Natural killer cell (primary cell): ENCODE results near the gene KRTAP4-9. TPM values are rescaled to one million over a fixed set of nuclear protein-coding genes. Genes with fewer than 3 reads are reported as not detected.
"Not testable (repeated sequence)": the region's sequence is repeated elsewhere in the genome, so short reads cannot be mapped to it uniquely, and the experiment has no call there.

ENCODE experiments used
- ATAC-seq, 3 donors: fragments of 150-1000 bp in 2 of 3; fragments of 200-7000 bp in 1 of 3; cut with Tn5 transposase; 1 replicate in 1 of 3; 2 replicates in 2 of 3; pipeline ENCODE4 v1.10.0; 2021; ENCODE audit warnings: mild to moderate bottlenecking in 2 of 3, moderate library complexity in 2 of 3
- DNase-seq, 2 donors: peaks; one replicate each; pipeline versions ENCODE4 v3.0.0 to v3.0.0-alpha.2; 2013 to 2021; ENCODE audit warnings: mixed read lengths in 1 of 2
- H3K27ac ChIP-seq: one replicate; pipeline ENCODE4 v1.5.1; 2013; ENCODE audit warnings: mild to moderate bottlenecking, low read length
- H3K27me3 ChIP-seq: one replicate; pipeline ENCODE4 v1.6.1; 2013; ENCODE audit warnings: low read length; ENCODE audit not compliant: control insufficient read depth, insufficient read depth
- H3K36me3 ChIP-seq: one replicate; pipeline ENCODE4 v1.6.1; 2013; ENCODE audit warnings: low read length; ENCODE audit not compliant: control insufficient read depth, insufficient read depth
- H3K4me1 ChIP-seq: one replicate; pipeline ENCODE4 v1.6.1; 2013; ENCODE audit warnings: low read length; ENCODE audit not compliant: control insufficient read depth, insufficient read depth
- H3K4me3 ChIP-seq: one replicate; pipeline ENCODE4 v1.5.1; 2013; ENCODE audit warnings: low read length
- H3K9me3 ChIP-seq: one replicate; pipeline ENCODE4 v1.6.1; 2013; ENCODE audit warnings: low read length; ENCODE audit not compliant: control insufficient read depth, insufficient read depth
- H3K27ac Mint-ChIP-seq, 2 donors: one replicate each; pipeline ENCODE4 v1.8.0; 2022; ENCODE audit warnings: mild to moderate bottlenecking in 2 of 2, mixed read lengths in 2 of 2, moderate library complexity in 1 of 2
- H3K27me3 Mint-ChIP-seq, 2 donors: one replicate each; pipeline ENCODE4 v1.8.0; 2022; ENCODE audit warnings: low read depth in 2 of 2, mixed read lengths in 2 of 2
- H3K36me3 Mint-ChIP-seq: one replicate; pipeline ENCODE4 v1.8.0; 2022; ENCODE audit warnings: mixed read lengths
- H3K4me1 Mint-ChIP-seq, 2 donors: one replicate each; pipeline ENCODE4 v1.8.0; 2022; ENCODE audit warnings: mixed read lengths in 2 of 2
- H3K4me3 Mint-ChIP-seq: one replicate; pipeline ENCODE4 v1.8.0; 2022; ENCODE audit warnings: mild to moderate bottlenecking, moderate library complexity, mixed read lengths
- H3K9me3 Mint-ChIP-seq, 2 donors: one replicate each; pipeline ENCODE4 v1.8.0; 2022; ENCODE audit warnings: mixed read lengths in 2 of 2
- WGBS: methylation state at CpG from one replicate; pipeline ENCODE4 v1.1.7; 2013; ENCODE audit warnings: missing lambda C conversion rate; ENCODE audit not compliant: insufficient coverage; 5-methylcytosine and 5-hydroxymethylcytosine counted together
- intact Hi-C: fragments of 100-400 bp; cut with micrococcal nuclease; formaldehyde crosslinking; loops from one replicate; pipeline ENCODE4 v1.14.2; 2022
- total RNA-seq, 4 donors: library from RNA; stranded (reverse); fragments of 120-200 nt in 1 of 4; gene quantifications; one replicate each; pipeline versions ENCODE4 v1.2.3 to v1.2.4, GENCODE V29; 2013 to 2022
- TF ChIP-seq, protein P1 (sequence below): fragments of 200-600 bp; IDR thresholded peaks from one replicate; pipeline ENCODE4 v1.8.0; 2022; ENCODE audit warnings: antibody characterized with exemption

Gene KRTAP4-9
- total RNA-seq, 3 donors from 2014 or later (not counting 1 experiment from before 2014, with no cell fraction given) = not detected

DNA sequence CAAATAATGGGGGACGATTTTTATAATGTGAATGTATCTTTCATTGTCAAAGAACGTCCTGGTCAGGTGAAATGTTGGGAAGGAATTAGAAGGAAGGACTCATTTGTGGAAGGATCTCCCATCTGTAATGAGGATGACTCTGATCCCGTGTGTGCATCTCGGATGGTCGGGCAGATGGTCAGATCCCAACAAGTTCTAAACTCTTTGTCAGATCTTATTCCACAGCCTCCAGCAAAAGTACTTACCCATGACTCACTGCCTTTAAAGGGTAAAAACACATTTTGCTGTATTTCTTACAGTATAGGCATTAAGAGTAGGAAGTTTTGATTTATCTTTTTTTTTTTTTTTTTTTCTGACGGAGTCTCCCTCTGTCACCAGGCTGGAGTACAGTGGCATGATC lies 6.7 kb upstream of the KRTAP4-9 start:
- WGBS = 88% methylated on average over 6 of the region's 6 CpGs
- Mint-ChIP-seq H3K27ac (no peak overlapping the region), H3K9me3 (no peaks in the 10 kb centered on the region), H3K4me1 (no peaks in the 10 kb centered on the region), H3K4me3 (no peak overlapping the region), H3K27me3 (peaks cover 19 to 42% of the 10 kb centered on the region in 2 donors), H3K36me3 (no peaks in the 10 kb centered on the region)
- no peak overlapping the region for H3K4me3 ChIP-seq
- no peaks in the 10 kb centered on the region for H3K36me3 ChIP-seq
- no peak for DNase-seq
- intact Hi-C loops = loop anchor here (1.0 kb wide), 1 partner anchor 22 kb away; no protein-coding TSS in a partner anchor
- TF ChIP-seq, protein P1, sequence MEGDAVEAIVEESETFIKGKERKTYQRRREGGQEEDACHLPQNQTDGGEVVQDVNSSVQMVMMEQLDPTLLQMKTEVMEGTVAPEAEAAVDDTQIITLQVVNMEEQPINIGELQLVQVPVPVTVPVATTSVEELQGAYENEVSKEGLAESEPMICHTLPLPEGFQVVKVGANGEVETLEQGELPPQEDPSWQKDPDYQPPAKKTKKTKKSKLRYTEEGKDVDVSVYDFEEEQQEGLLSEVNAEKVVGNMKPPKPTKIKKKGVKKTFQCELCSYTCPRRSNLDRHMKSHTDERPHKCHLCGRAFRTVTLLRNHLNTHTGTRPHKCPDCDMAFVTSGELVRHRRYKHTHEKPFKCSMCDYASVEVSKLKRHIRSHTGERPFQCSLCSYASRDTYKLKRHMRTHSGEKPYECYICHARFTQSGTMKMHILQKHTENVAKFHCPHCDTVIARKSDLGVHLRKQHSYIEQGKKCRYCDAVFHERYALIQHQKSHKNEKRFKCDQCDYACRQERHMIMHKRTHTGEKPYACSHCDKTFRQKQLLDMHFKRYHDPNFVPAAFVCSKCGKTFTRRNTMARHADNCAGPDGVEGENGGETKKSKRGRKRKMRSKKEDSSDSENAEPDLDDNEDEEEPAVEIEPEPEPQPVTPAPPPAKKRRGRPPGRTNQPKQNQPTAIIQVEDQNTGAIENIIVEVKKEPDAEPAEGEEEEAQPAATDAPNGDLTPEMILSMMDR = no peak
- H3K9me3 ChIP-seq = no peaks in the 10 kb centered on the region
- no peak overlapping the region for H3K27ac ChIP-seq
- ATAC-seq = no peak
- H3K27me3 ChIP-seq = no peaks in the 10 kb centered on the region
- no peaks in the 10 kb centered on the region for H3K4me1 ChIP-seq

DNA sequence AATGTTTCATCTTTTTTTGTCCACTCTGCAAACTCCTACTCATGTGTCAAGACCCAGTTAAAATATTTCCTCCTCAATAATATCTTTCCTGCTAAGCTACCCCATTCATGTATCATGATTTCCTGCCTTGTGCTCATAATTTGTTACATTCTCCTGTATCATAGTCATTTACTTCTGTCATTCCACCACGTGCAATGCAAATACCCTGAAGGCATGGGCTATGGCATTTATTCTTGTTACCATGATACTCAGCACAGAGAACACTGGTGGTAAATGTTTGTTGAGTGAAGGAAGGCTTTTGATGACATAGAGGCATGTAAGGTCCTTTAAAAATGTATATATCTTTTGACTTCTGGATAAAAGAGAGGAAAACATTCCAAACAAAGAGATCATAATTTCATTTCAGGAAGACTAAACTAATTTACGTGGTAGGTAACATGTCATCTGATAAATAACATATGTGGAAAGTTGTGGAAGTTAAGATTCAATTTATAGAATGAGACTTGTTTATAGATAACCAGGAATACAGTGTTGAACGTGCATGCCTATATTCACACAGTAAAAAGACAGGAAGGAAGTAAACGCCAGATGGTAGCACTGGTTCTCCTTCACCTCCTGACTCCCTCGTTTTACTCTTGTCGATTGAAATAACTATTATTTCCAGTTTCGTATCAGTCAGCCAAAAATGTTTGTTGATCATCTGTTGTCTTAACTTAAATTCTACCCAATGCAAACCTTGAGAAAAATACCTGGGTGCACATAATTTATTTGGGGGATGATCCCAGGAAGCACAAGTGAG lies 5.3 kb upstream of the KRTAP4-9 start:
- DNase-seq, H3K4me3 ChIP-seq, H3K4me1 ChIP-seq, H3K4me1 Mint-ChIP-seq, ATAC-seq, H3K27ac ChIP-seq, intact Hi-C loops, H3K9me3 Mint-ChIP-seq, H3K9me3 ChIP-seq, H3K36me3 Mint-ChIP-seq, H3K36me3 ChIP-seq, H3K27me3 ChIP-seq, H3K27ac Mint-ChIP-seq, H3K4me3 Mint-ChIP-seq: not testable (repeated sequence)
- peaks cover 19 to 47% of the 10 kb centered on the region in 2 donors for H3K27me3 Mint-ChIP-seq
- 10% methylated on average over 6 of the region's 7 CpGs for WGBS

DNA sequence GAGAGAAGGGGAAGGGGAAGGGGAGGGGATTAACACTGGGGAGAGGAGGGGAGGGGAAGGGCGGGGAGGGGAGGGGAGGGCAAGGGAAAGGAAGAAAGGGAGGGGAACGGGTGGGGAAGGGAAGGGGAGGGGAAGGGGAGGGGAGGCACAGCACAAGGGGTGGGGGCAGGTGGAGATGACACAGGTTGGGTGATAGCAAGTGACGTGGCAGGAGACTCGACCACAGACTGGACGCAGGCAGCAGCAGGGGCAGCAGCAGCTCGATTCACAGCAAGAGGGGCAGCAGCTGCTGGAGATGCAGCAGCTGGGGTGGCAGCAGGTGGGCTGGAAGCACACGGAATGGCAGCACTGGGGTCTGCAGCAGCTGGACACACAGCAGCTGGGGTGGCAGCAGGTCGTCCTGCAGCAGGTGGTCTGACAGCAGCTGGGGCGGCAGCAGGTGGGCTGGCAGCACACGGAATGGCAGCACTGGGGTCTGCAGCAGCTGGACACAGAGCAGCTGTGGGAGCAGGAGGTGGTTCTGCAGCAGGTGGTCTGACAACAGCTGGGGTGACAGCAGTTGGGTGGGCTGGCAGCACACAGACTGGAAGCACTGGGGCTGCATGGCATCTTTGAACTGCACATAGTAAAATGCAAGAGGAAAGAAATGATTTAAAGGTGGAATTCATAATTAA lies 3.5 kb upstream of the KRTAP4-9 start, which contains the start of gene KRTAP4-16:
Gene KRTAP4-16 (minus strand): TSS at position 624 of the 674 bp plus-strand sequence. CDS start 0 bp downstream, at position 624.
- peaks cover 19 to 51% of the 10 kb centered on the region in 2 donors for H3K27me3 Mint-ChIP-seq
- TF ChIP-seq, protein P1 = no peak
- H3K27me3 ChIP-seq = no peaks in the 10 kb centered on the region
- no peak within 1 kb of the TSS for H3K27ac ChIP-seq
- ATAC-seq = no peak
- H3K4me3 Mint-ChIP-seq = no peak within 1 kb of the TSS
- intact Hi-C loops = no loop called here
- DNase-seq = no peak
- H3K9me3 ChIP-seq = no peaks in the 10 kb centered on the region
- WGBS = 69% methylated on average over 10 of the region's 10 CpGs
- no peaks in the 10 kb centered on the region for H3K9me3 Mint-ChIP-seq
- H3K4me1 ChIP-seq = no peaks in the 10 kb centered on the region
- H3K27ac Mint-ChIP-seq = no peak within 1 kb of the TSS
- H3K36me3 ChIP-seq = no peaks in the 10 kb centered on the region
- H3K36me3 Mint-ChIP-seq = no peaks in the 10 kb centered on the region
- H3K4me3 ChIP-seq = no peak within 1 kb of the TSS
- no peaks in the 10 kb centered on the region for H3K4me1 Mint-ChIP-seq

DNA sequence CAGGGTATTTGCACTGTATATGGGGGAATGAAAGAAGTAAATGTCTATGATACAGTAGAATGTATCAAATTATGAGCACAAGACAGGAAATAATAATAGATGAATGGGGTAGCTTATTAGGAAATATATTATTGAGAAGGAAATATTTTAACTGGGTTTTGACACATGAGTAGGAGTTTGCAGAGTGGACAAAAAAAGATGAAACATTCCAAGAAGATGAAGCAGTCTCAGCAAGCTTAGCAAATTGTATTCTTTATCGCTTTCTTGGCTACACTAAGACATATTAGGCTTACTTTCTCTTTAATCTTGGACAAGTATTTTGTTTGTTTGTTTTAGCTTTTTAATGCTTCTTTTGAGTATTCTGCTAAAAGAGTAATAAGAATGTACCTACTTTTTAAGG lies 1.3 kb upstream of the KRTAP4-9 start:
- no peaks in the 10 kb centered on the region for H3K27me3 ChIP-seq
- no peaks in the 10 kb centered on the region for H3K36me3 ChIP-seq
- no peaks in the 10 kb centered on the region for H3K9me3 Mint-ChIP-seq
- H3K27ac Mint-ChIP-seq = no peak overlapping the region
- intact Hi-C loops = no loop called here
- H3K9me3 ChIP-seq = no peaks in the 10 kb centered on the region
- H3K27me3 Mint-ChIP-seq = peaks cover 7 to 47% of the 10 kb centered on the region in 2 donors
- TF ChIP-seq, protein P1 = no peak
- H3K4me3 Mint-ChIP-seq = no peak overlapping the region
- whole genome bisulfite sequencing = no CpG with 5 or more reads among the region's 1 CpG
- no peaks in the 10 kb centered on the region for H3K4me1 Mint-ChIP-seq
- no peaks in the 10 kb centered on the region for H3K36me3 Mint-ChIP-seq
- no peaks in the 10 kb centered on the region for H3K4me1 ChIP-seq
- no peak overlapping the region for H3K27ac ChIP-seq
- ATAC-seq = no peak
- DNase-seq = no peak
- no peak overlapping the region for H3K4me3 ChIP-seq

DNA sequence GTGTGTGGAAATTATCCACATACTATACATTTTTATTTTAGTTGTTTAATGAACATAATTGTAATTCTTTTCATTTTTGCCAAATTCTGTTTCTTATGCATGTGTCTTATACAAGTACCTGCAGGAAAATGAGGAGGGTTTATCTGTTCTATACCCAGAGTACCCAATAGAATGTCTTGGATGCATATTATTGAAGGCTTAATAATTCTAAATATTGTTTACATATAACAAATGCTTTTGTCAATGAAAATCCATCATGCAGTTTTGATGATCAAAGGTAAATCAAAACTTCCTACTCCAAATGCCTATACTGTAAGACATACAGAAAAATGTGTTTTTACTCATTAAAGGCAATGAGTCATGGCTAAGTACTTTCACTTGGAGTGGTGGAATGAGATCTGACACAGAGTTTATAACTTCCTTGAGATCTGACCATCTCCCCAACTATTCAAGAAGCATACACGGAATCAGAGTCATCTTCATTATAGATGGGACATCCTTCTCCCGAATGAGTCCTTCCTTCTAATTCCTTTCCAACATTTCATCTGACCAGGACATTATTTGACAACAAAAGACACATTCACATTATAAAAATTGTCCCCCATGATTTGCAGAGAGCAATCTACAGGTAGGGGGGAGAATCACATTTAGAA lies 677 bp upstream of the KRTAP4-9 start:
- H3K9me3 Mint-ChIP-seq, H3K36me3 ChIP-seq, H3K4me3 Mint-ChIP-seq, H3K9me3 ChIP-seq, intact Hi-C loops, H3K27me3 ChIP-seq, H3K4me1 Mint-ChIP-seq, H3K36me3 Mint-ChIP-seq, H3K27ac Mint-ChIP-seq, H3K4me3 ChIP-seq, H3K4me1 ChIP-seq, ATAC-seq, H3K27ac ChIP-seq, DNase-seq: not testable (repeated sequence)
- WGBS = no CpG with 5 or more reads among the region's 2 CpGs
- H3K27me3 Mint-ChIP-seq = peaks cover 7 to 46% of the 10 kb centered on the region in 2 donors
